Sigmoid colon (tissue), 7 donors: Measurements from ENCODE around the gene CDH1. TPM values are rescaled to one million over a fixed set of nuclear protein-coding genes. Genes with fewer than 3 reads are reported as not detected.

Experiments
- DNase-seq: peaks from one replicate; pipeline ENCODE4 v3.0.0-alpha.2; 2019
- H3K27ac ChIP-seq, 4 donors: fragments of 200-600 bp; sonication (generic); one replicate each; pipeline ENCODE4 v1.5.1; 2016 to 2019; ENCODE audit warnings: mild to moderate bottlenecking in 1 of 4
- H3K27me3 ChIP-seq, 3 donors: fragments of 200-600 bp; sonication (generic); one replicate each; pipeline ENCODE4 v1.5.1; 2019; ENCODE audit warnings: mild to moderate bottlenecking in 1 of 3
- H3K36me3 ChIP-seq, 4 donors: fragments of 200-600 bp; sonication (generic); one replicate each; pipeline ENCODE4 v1.5.1; 2016 to 2019
- H3K4me1 ChIP-seq, 4 donors: fragments of 200-600 bp; sonication (generic); one replicate each; pipeline ENCODE4 v1.5.1; 2017 to 2019
- H3K4me3 ChIP-seq, 4 donors: fragments of 200-600 bp; sonication (generic); one replicate each; pipeline ENCODE4 v1.5.1; 2017 to 2019; ENCODE audit warnings: mild to moderate bottlenecking in 2 of 4, moderate library complexity in 1 of 4
- H3K9me3 ChIP-seq, 4 donors: fragments of 200-600 bp in 3 of 4; sonication (generic) in 3 of 4; one replicate each; pipeline versions ENCODE4 v1.5.1 to v1.6.1; 2013 to 2019
- CTCF ChIP-seq, 4 experiments: fragments of 450-650 bp in 3 of 4; fragments of 200-600 bp in 1 of 4; IDR thresholded peaks; one replicate each; pipeline ENCODE4 v1.5.1; 2016 to 2019; ENCODE audit warnings: antibody characterized with exemption in 4 of 4, mild to moderate bottlenecking in 3 of 4, moderate library complexity in 2 of 4
- EP300 ChIP-seq, 4 donors: sonication (generic); formaldehyde crosslinking; IDR thresholded peaks; one replicate each; pipeline ENCODE4 v1.6.1; 2017; ENCODE audit warnings: antibody characterized with exemption in 4 of 4
- POLR2A ChIP-seq, 2 donors: fragments of 450-650 bp; IDR thresholded peaks; one replicate each; pipeline ENCODE4 v1.6.1; 2016; ENCODE audit warnings: antibody characterized with exemption in 2 of 2, mild to moderate bottlenecking in 2 of 2, moderate library complexity in 2 of 2
- POLR2AphosphoS5 ChIP-seq, 4 donors: sonication (generic); formaldehyde crosslinking; IDR thresholded peaks; one replicate each; pipeline ENCODE4 v1.6.1; 2017; ENCODE audit warnings: antibody characterized with exemption in 4 of 4
- WGBS, 2 donors: extraction: QIAGEN DNeasy Blood & Tissue Kit; methylation state at CpG; one replicate each; pipeline ENCODE4 v1.1.7; 2013; 5-methylcytosine and 5-hydroxymethylcytosine counted together
- intact Hi-C: fragments of 100-400 bp; cut with DNase I; formaldehyde crosslinking; loops from one replicate; pipeline ENCODE4 v1.15.1; 2023
- polyA plus RNA-seq, 3 donors: library from polyadenylated mRNA; stranded (reverse); fragments of 200-250 nt; gene quantifications; one replicate each; pipeline ENCODE4 v1.2.3, GENCODE V29; 2013
- total RNA-seq, 4 donors: library from RNA; depleted of rRNA; stranded (reverse); fragments of >200 nt; gene quantifications; one replicate each; pipeline ENCODE4 v1.1.0, GENCODE V29; 2016
- donor health status: healthy with polysubstance abuse.
- donor health status: Bipolar disorder and iron deficiency.
- donor health status: healthy.

Gene CDH1
- total and polyA plus RNA-seq, 7 donors, result 0.14 to 163 (median 15.4) TPM; not detected in 1

GRCh38 chr16:68739964-68740627 is 3.0 kb downstream of the CDH1 start:
- no peak for DNase-seq
- Histone ChIP-seq H3K9me3 (peaks cover 0 to 2% (median 0%) of the 10 kb centered on the region in 4 donors), H3K27ac (no peak overlapping the region), H3K4me3 (no peak overlapping the region), H3K36me3 (no peaks in the 10 kb centered on the region), H3K4me1 (peaks cover 0 to 16% (median 15%) of the 10 kb centered on the region in 4 donors), H3K27me3 (peaks cover 18 to 32% (median 30%) of the 10 kb centered on the region in 3 donors)
- TF ChIP-seq EP300 (IDR thresholded peaks at IDR 0.05) (no peak), POLR2A (IDR thresholded peaks at IDR 0.05) (no peak), CTCF (IDR thresholded peaks at IDR 0.05) (no peak), POLR2AphosphoS5 (IDR thresholded peaks at IDR 0.05) (no peak)
- intact Hi-C loops, result no loop called here
- 16 to 52% methylated on average over 7 of the region's 7 CpGs for WGBS, 2 donors

- Histone ChIP-seq H3K4me1 (peaks cover 0 to 16% (median 15%) of the 10 kb centered on the region in 4 donors), H3K27me3 (peaks cover 18 to 28% (median 28%) of the 10 kb centered on the region in 3 donors), H3K4me3 (no peak overlapping the region), H3K9me3 (peaks cover 0 to 2% (median 0%) of the 10 kb centered on the region in 4 donors), H3K36me3 (no peaks in the 10 kb centered on the region), H3K27ac (no peak overlapping the region)
- 51 to 61% methylated on average over 9 of the region's 9 CpGs for WGBS, 2 donors
- no peak for TF ChIP-seq EP300 (IDR thresholded peaks at IDR 0.05)
- TF ChIP-seq POLR2A (IDR thresholded peaks at IDR 0.05), result no peak
- no peak for TF ChIP-seq CTCF (IDR thresholded peaks at IDR 0.05)
- no peak for TF ChIP-seq POLR2AphosphoS5 (IDR thresholded peaks at IDR 0.05)
- intact Hi-C loops, result no loop called here
- DNase-seq, result no peak
Observed at GRCh38 chr16:68740628-68741346, 3.7 kb downstream of the CDH1 start.

GRCh38 chr16:68743664-68744063 is 6.6 kb downstream of the CDH1 start:
- no peak overlapping the region for H3K27ac ChIP-seq
- no peaks in the 10 kb centered on the region for H3K27me3 ChIP-seq
- H3K4me3 ChIP-seq, result no peak overlapping the region
- WGBS, 2 donors, result 66 to 88% methylated on average over 4 of the region's 4 CpGs
- H3K4me1 ChIP-seq, result no peaks in the 10 kb centered on the region
- intact Hi-C loops, result no loop called here
- TF ChIP-seq POLR2A (IDR thresholded peaks at IDR 0.05) (no peak), CTCF (IDR thresholded peaks at IDR 0.05) (no peak), POLR2AphosphoS5 (IDR thresholded peaks at IDR 0.05) (no peak)
- DNase-seq, result no peak
- H3K36me3 ChIP-seq, result no peaks in the 10 kb centered on the region
- H3K9me3 ChIP-seq, result no peaks in the 10 kb centered on the region

DNA sequence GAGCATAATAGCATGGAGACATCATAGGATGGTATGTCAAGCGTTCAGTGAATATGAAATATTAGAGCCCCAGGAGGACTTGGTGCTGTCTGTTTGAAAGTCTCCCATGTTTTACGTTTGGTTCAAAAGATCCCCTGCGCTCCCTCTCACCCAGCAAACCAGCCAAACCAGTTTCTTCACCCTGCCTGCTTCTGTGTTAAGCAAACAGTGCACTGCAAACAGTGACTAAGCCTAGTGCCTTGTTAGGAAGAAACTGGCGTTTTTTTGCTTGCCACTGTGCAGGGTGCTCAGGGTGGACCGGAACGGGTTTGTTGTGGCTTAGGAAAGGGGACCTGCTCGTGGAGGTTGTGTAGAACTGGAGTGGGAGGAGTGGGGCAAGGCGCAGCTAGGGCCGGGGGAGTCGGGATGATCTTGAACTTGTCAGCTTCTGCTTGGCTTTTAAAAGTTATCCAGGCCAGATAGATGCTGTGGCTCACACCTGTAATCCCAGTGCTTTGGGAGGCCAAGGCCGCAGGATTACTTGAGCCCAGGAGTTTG is 7.7 kb downstream of the CDH1 start:
- intact Hi-C loops, result no loop called here
- no peaks in the 10 kb centered on the region for H3K9me3 ChIP-seq
- no peak overlapping the region for H3K27ac ChIP-seq
- H3K36me3 ChIP-seq, result no peaks in the 10 kb centered on the region
- no peak for DNase-seq
- no peaks in the 10 kb centered on the region for H3K27me3 ChIP-seq
- TF ChIP-seq POLR2AphosphoS5 (IDR thresholded peaks at IDR 0.05) (no peak), POLR2A (IDR thresholded peaks at IDR 0.05) (no peak), EP300 (IDR thresholded peaks at IDR 0.05) (no peak), CTCF (IDR thresholded peaks at IDR 0.05) (no peak)
- H3K4me1 ChIP-seq, result no peaks in the 10 kb centered on the region
- 14 to 69% methylated on average over 11 of the region's 11 CpGs for WGBS, 2 donors
- H3K4me3 ChIP-seq, result no peak overlapping the region
